Uterus (tissue), 2 donors: ENCODE data around the gene CDT1.

Experiments used
- CTCF ChIP-seq, 4 experiments: fragments of 200-600 bp in 2 of 4; fragments of 450-650 bp in 2 of 4; sonication (generic) in 2 of 4; IDR thresholded peaks; one replicate each; pipeline ENCODE4 v1.5.1; 2016 to 2019; ENCODE audit warnings: antibody characterized with exemption in 4 of 4, mild to moderate bottlenecking in 2 of 4, moderate library complexity in 1 of 4
- POLR2A ChIP-seq, 2 donors: fragments of 450-650 bp; IDR thresholded peaks; one replicate each; pipeline ENCODE4 v1.6.1; 2016; ENCODE audit warnings: antibody characterized with exemption in 2 of 2, mild to moderate bottlenecking in 1 of 2, moderate library complexity in 1 of 2

GRCh38 chr16:88762941-88763340 is 40.6 kb upstream of the CDT1 start:
- TF ChIP-seq CTCF (IDR thresholded peaks at IDR 0.05) (no peak), POLR2A (IDR thresholded peaks at IDR 0.05) (no peak)
